ENCODE measurements around the gene SRGAP3.

DNA sequence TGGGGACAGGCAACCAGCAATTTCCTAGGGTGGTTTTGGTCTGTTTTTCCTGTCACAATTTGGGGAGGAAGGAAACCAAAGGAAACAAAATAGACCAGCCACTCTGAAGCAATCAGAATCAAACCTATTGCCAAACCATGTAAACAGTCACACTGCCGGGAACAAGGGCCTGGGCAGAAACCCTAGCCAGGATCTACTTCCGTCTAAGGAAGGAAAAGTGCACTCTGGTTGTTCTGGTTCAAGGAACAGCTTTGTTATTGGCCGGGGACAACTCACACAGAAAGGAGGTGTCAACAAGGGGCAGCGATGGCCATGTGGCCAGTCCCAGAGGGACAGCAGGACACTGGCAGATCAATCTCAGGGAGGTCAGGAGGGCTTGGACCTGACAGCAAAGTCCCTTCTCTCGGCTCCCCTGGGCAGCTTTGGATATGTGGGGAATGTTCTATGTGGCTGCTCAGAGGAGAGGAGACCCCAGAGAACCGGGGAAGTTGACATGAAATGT is 268.6 kb downstream of the SRGAP3 start:
- TF ChIP-seq, protein P1, sequence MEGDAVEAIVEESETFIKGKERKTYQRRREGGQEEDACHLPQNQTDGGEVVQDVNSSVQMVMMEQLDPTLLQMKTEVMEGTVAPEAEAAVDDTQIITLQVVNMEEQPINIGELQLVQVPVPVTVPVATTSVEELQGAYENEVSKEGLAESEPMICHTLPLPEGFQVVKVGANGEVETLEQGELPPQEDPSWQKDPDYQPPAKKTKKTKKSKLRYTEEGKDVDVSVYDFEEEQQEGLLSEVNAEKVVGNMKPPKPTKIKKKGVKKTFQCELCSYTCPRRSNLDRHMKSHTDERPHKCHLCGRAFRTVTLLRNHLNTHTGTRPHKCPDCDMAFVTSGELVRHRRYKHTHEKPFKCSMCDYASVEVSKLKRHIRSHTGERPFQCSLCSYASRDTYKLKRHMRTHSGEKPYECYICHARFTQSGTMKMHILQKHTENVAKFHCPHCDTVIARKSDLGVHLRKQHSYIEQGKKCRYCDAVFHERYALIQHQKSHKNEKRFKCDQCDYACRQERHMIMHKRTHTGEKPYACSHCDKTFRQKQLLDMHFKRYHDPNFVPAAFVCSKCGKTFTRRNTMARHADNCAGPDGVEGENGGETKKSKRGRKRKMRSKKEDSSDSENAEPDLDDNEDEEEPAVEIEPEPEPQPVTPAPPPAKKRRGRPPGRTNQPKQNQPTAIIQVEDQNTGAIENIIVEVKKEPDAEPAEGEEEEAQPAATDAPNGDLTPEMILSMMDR (conservative IDR thresholded peaks at IDR 0.05) = no peak
- no peak for TF ChIP-seq ZFX (IDR thresholded peaks at IDR 0.05)

Data from C4-2B (cell line).